Liver (tissue), 9 donors: ENCODE results near the gene CD80. TPM values are rescaled to one million over a fixed set of nuclear protein-coding genes. Genes with fewer than 3 reads are reported as not detected.

Source experiments
- DNase-seq: peaks from one replicate; pipeline ENCODE4 v3.0.0-alpha.2; 2017; ENCODE audit warnings: low spot score
- H3K27ac ChIP-seq, 2 donors: one replicate each; pipeline ENCODE4 v1.7.0; 2013; ENCODE audit warnings: inconsistent platforms in 2 of 2, low read length in 2 of 2, control low read depth in 1 of 2, low read depth in 1 of 2, mild to moderate bottlenecking in 1 of 2
- H3K27me3 ChIP-seq, 4 donors: one replicate each; pipeline versions ENCODE4 v1.6.1 to v1.7.0; 2013; ENCODE audit warnings: low read length in 3 of 4, inconsistent platforms in 1 of 4, mild to moderate bottlenecking in 1 of 4, moderate library complexity in 1 of 4; ENCODE audit not compliant: control insufficient read depth in 4 of 4, insufficient read depth in 4 of 4
- H3K36me3 ChIP-seq, 4 donors: one replicate each; pipeline versions ENCODE4 v1.6.1 to v1.7.0; 2013; ENCODE audit warnings: low read length in 3 of 4, mild to moderate bottlenecking in 3 of 4, low read depth in 1 of 4, moderate library complexity in 1 of 4; ENCODE audit not compliant: control insufficient read depth in 4 of 4, insufficient read depth in 3 of 4
- H3K4me1 ChIP-seq, 4 donors: one replicate each; pipeline versions ENCODE4 v1.6.1 to v1.7.0; 2013; ENCODE audit warnings: low read length in 3 of 4, mild to moderate bottlenecking in 3 of 4, moderate library complexity in 1 of 4; ENCODE audit not compliant: control insufficient read depth in 4 of 4, insufficient read depth in 4 of 4
- H3K4me3 ChIP-seq, 3 donors: one replicate each; pipeline versions ENCODE4 v1.6.1 to v1.7.0; 2013; ENCODE audit warnings: low read length in 3 of 3, control low read depth in 1 of 3, low read depth in 1 of 3, mild to moderate bottlenecking in 1 of 3
- H3K9ac ChIP-seq, 2 donors: one replicate each; pipeline ENCODE4 v1.7.0; 2013; ENCODE audit warnings: low read length in 2 of 2, mild to moderate bottlenecking in 2 of 2, moderate library complexity in 2 of 2, control low read depth in 1 of 2, low read depth in 1 of 2
- H3K9me3 ChIP-seq, 4 donors: one replicate each; pipeline versions ENCODE4 v1.6.1 to v1.7.0; 2013; ENCODE audit warnings: low read length in 3 of 4; ENCODE audit not compliant: control insufficient read depth in 4 of 4
- EGR1 ChIP-seq, 2 donors: IDR thresholded peaks; 2 replicates each; pipeline ENCODE4 v1.6.1; 2016 to 2018; ENCODE audit warnings: antibody characterized with exemption in 2 of 2, low read depth in 2 of 2
- FOXA1 ChIP-seq: IDR thresholded peaks from 2 replicates; pipeline ENCODE4 v1.6.1; 2016; ENCODE audit warnings: antibody characterized with exemption
- FOXA2 ChIP-seq: IDR thresholded peaks from 2 replicates; pipeline ENCODE4 v1.6.1; 2016; ENCODE audit warnings: antibody characterized with exemption
- GABPA ChIP-seq, 2 donors: IDR thresholded peaks in 1 of 2; conservative IDR thresholded peaks in 1 of 2; 2 replicates each; pipeline ENCODE4 v1.6.1; 2016; ENCODE audit warnings: antibody characterized with exemption in 2 of 2, mild to moderate bottlenecking in 1 of 2, moderate library complexity in 1 of 2
- HNF4A ChIP-seq, 2 donors: conservative IDR thresholded peaks; 2 replicates each; pipeline ENCODE4 v1.6.1; 2016; ENCODE audit warnings: antibody characterized with exemption in 2 of 2, mild to moderate bottlenecking in 2 of 2
- HNF4G ChIP-seq: IDR thresholded peaks from 2 replicates; pipeline ENCODE4 v1.6.1; 2016; ENCODE audit warnings: antibody characterized with exemption
- JUND ChIP-seq, 2 donors: IDR thresholded peaks; 2 replicates each; pipeline ENCODE4 v1.6.1; 2016; ENCODE audit warnings: antibody characterized with exemption in 2 of 2
- NR2F2 ChIP-seq: IDR thresholded peaks from 2 replicates; pipeline ENCODE4 v1.6.1; 2016; ENCODE audit warnings: antibody characterized with exemption
- RAD21 ChIP-seq, 2 donors: IDR thresholded peaks; 2 replicates each; pipeline ENCODE4 v1.6.1; 2016; ENCODE audit warnings: antibody characterized with exemption in 2 of 2, mild to moderate bottlenecking in 2 of 2
- RXRA ChIP-seq, 2 donors: IDR thresholded peaks; 2 replicates each; pipeline ENCODE4 v1.6.1; 2017 to 2018; ENCODE audit warnings: antibody characterized with exemption in 2 of 2, mild to moderate bottlenecking in 1 of 2
- SP1 ChIP-seq: IDR thresholded peaks from 2 replicates; pipeline ENCODE4 v1.6.1; 2018; ENCODE audit warnings: antibody characterized with exemption, mild to moderate bottlenecking
- TAF1 ChIP-seq: conservative IDR thresholded peaks from 2 replicates; pipeline ENCODE4 v1.6.1; 2016; ENCODE audit warnings: antibody characterized with exemption, mild to moderate bottlenecking
- YY1 ChIP-seq: IDR thresholded peaks from 2 replicates; pipeline ENCODE4 v1.6.1; 2016; ENCODE audit warnings: antibody characterized with exemption, mild to moderate bottlenecking
- WGBS: extraction: QIAGEN DNeasy Blood & Tissue Kit; methylation state at CpG from one replicate; pipeline ENCODE4 v1.1.7; 2013; 5-methylcytosine and 5-hydroxymethylcytosine counted together
- polyA plus RNA-seq, 2 donors: library from polyadenylated mRNA; stranded (reverse) in 1 of 2; unstranded in 1 of 2; fragments of 200-250 nt in 1 of 2; fragments of >200 nt in 1 of 2; fragmentation: Nextera tagmentation in 1 of 2; extraction: Ambion mirVana in 1 of 2; gene quantifications; one replicate each; pipeline versions ENCODE4 v1.2.1 to v1.2.3, GENCODE V29; 2013 to 2015
- total RNA-seq, 2 donors: library from RNA; depleted of rRNA; stranded (reverse); fragments of >200 nt; gene quantifications; one replicate each; pipeline ENCODE4 v1.2.3, GENCODE V29; 2014
- TF ChIP-seq, protein P1 (sequence below): IDR thresholded peaks from 2 replicates; pipeline ENCODE4 v1.6.1; 2016; ENCODE audit warnings: antibody characterized with exemption
- TF ChIP-seq, protein P2 (sequence below): IDR thresholded peaks from 2 replicates; pipeline ENCODE4 v1.6.1; 2016; ENCODE audit warnings: antibody characterized with exemption
- TF ChIP-seq, protein P3 (sequence below): fragments of 150-350 bp; IDR thresholded peaks from 2 replicates; pipeline ENCODE4 v1.5.1; 2017; ENCODE audit warnings: improper control_type of control experiment, low read depth, low read length; ENCODE audit not compliant: missing input control
- TF ChIP-seq, protein P4 (sequence below): IDR thresholded peaks from 2 replicates; pipeline ENCODE4 v1.6.1; 2016; ENCODE audit warnings: antibody characterized with exemption
- TF ChIP-seq, protein P5 (sequence below): IDR thresholded peaks from 2 replicates; pipeline ENCODE4 v1.6.1; 2016; ENCODE audit warnings: antibody characterized with exemption, mild to moderate bottlenecking
- donor health status: healthy.
- donor health status: healthy.
- donor health status: healthy.
- donor health status: healthy.
- donor health status: healthy.

Gene CD80
- total and polyA plus RNA-seq, 4 donors: 0.21 to 1.5 (median 0.61) TPM

DNA sequence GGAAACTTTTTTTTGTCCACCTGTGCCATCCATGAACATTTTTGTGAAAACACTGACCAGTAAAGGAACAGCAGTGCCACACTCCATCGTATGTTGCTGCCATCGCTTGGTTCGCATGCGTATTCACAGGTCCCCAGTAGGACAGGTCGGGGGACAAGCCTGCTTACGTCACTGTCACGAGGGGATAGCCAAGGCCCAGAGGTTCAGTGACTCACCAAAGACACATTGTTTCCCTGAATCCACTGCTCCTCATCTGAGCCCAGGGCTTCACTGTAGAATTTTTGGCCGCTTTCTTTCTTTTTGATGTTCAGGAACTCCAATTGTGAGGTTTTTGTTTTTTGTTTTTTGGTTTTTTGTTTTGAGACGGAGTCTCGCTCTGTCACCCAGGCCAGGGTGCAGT lies 25.8 kb upstream of the CD80 start:
- DNase-seq: no peak
- Histone ChIP-seq H3K4me3 (no peak overlapping the region), H3K4me1 (peaks cover 0 to 2% (median 0%) of the 10 kb centered on the region in 4 donors), H3K9me3 (no peaks in the 10 kb centered on the region), H3K27me3 (no peaks in the 10 kb centered on the region), H3K36me3 (no peaks in the 10 kb centered on the region), H3K9ac (no peak overlapping the region), H3K27ac (no peak overlapping the region)
- 97% methylated on average over 10 of the region's 10 CpGs for WGBS
- no peak for TF ChIP-seq FOXA2
- TF ChIP-seq, protein P1, sequence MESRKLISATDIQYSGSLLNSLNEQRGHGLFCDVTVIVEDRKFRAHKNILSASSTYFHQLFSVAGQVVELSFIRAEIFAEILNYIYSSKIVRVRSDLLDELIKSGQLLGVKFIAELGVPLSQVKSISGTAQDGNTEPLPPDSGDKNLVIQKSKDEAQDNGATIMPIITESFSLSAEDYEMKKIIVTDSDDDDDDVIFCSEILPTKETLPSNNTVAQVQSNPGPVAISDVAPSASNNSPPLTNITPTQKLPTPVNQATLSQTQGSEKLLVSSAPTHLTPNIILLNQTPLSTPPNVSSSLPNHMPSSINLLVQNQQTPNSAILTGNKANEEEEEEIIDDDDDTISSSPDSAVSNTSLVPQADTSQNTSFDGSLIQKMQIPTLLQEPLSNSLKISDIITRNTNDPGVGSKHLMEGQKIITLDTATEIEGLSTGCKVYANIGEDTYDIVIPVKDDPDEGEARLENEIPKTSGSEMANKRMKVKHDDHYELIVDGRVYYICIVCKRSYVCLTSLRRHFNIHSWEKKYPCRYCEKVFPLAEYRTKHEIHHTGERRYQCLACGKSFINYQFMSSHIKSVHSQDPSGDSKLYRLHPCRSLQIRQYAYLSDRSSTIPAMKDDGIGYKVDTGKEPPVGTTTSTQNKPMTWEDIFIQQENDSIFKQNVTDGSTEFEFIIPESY: no peak
- no peak for TF ChIP-seq RAD21 (IDR thresholded peaks at IDR 0.05)
- TF ChIP-seq, protein P2, sequence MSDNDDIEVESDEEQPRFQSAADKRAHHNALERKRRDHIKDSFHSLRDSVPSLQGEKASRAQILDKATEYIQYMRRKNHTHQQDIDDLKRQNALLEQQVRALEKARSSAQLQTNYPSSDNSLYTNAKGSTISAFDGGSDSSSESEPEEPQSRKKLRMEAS: no peak
- no peak for TF ChIP-seq RXRA (IDR thresholded peaks at IDR 0.05)
- no peak for TF ChIP-seq HNF4A (conservative IDR thresholded peaks at IDR 0.05)
- TF ChIP-seq TAF1: no peak
- TF ChIP-seq SP1: no peak
- TF ChIP-seq YY1: no peak
- TF ChIP-seq, protein P3, sequence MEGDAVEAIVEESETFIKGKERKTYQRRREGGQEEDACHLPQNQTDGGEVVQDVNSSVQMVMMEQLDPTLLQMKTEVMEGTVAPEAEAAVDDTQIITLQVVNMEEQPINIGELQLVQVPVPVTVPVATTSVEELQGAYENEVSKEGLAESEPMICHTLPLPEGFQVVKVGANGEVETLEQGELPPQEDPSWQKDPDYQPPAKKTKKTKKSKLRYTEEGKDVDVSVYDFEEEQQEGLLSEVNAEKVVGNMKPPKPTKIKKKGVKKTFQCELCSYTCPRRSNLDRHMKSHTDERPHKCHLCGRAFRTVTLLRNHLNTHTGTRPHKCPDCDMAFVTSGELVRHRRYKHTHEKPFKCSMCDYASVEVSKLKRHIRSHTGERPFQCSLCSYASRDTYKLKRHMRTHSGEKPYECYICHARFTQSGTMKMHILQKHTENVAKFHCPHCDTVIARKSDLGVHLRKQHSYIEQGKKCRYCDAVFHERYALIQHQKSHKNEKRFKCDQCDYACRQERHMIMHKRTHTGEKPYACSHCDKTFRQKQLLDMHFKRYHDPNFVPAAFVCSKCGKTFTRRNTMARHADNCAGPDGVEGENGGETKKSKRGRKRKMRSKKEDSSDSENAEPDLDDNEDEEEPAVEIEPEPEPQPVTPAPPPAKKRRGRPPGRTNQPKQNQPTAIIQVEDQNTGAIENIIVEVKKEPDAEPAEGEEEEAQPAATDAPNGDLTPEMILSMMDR: no peak
- TF ChIP-seq GABPA (IDR thresholded peaks at IDR 0.05 in 1 of 2, conservative IDR thresholded peaks at IDR 0.05 in 1 of 2): no peak
- TF ChIP-seq HNF4G: no peak
- TF ChIP-seq JUND (IDR thresholded peaks at IDR 0.05): no peak
- no peak for TF ChIP-seq EGR1 (IDR thresholded peaks at IDR 0.05; ENCODE audit: low read depth in 2 of 2)
- TF ChIP-seq, protein P4, sequence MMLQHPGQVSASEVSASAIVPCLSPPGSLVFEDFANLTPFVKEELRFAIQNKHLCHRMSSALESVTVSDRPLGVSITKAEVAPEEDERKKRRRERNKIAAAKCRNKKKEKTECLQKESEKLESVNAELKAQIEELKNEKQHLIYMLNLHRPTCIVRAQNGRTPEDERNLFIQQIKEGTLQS: no peak
- TF ChIP-seq FOXA1: no peak
- no peak for TF ChIP-seq NR2F2

DNA sequence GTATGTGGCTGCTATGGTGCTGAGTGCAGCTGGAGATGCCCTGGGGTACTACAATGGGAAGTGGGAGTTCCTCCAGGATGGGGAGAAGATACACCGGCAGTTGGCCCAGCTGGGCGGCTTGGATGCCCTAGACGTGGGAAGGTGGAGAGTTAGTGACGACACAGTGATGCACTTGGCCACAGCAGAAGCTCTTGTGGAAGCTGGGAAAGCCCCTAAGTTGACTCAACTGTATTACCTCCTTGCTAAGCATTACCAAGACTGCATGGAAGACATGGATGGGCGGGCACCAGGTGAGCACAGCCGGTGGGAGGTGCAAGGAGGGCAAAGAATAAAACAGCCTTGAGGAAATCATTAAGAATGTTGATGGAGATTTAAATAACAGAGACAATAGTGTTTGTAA lies 22.8 kb upstream of the CD80 start:
- Histone ChIP-seq H3K4me1 (peaks cover 0 to 10% (median 1%) of the 10 kb centered on the region in 4 donors), H3K9me3 (no peaks in the 10 kb centered on the region), H3K4me3 (no peak overlapping the region), H3K27me3 (no peaks in the 10 kb centered on the region), H3K27ac (no peak overlapping the region), H3K36me3 (no peaks in the 10 kb centered on the region), H3K9ac (no peak overlapping the region)
- WGBS: 87% methylated on average over 6 of the region's 6 CpGs
- no peak for TF ChIP-seq RXRA (IDR thresholded peaks at IDR 0.05)
- no peak for TF ChIP-seq SP1
- TF ChIP-seq EGR1 (IDR thresholded peaks at IDR 0.05; ENCODE audit: low read depth in 2 of 2): no peak
- no peak for TF ChIP-seq HNF4G
- no peak for TF ChIP-seq NR2F2
- no peak for TF ChIP-seq FOXA2
- no peak for TF ChIP-seq GABPA (IDR thresholded peaks at IDR 0.05 in 1 of 2, conservative IDR thresholded peaks at IDR 0.05 in 1 of 2)
- TF ChIP-seq, protein P5, sequence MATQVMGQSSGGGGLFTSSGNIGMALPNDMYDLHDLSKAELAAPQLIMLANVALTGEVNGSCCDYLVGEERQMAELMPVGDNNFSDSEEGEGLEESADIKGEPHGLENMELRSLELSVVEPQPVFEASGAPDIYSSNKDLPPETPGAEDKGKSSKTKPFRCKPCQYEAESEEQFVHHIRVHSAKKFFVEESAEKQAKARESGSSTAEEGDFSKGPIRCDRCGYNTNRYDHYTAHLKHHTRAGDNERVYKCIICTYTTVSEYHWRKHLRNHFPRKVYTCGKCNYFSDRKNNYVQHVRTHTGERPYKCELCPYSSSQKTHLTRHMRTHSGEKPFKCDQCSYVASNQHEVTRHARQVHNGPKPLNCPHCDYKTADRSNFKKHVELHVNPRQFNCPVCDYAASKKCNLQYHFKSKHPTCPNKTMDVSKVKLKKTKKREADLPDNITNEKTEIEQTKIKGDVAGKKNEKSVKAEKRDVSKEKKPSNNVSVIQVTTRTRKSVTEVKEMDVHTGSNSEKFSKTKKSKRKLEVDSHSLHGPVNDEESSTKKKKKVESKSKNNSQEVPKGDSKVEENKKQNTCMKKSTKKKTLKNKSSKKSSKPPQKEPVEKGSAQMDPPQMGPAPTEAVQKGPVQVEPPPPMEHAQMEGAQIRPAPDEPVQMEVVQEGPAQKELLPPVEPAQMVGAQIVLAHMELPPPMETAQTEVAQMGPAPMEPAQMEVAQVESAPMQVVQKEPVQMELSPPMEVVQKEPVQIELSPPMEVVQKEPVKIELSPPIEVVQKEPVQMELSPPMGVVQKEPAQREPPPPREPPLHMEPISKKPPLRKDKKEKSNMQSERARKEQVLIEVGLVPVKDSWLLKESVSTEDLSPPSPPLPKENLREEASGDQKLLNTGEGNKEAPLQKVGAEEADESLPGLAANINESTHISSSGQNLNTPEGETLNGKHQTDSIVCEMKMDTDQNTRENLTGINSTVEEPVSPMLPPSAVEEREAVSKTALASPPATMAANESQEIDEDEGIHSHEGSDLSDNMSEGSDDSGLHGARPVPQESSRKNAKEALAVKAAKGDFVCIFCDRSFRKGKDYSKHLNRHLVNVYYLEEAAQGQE: no peak
- TF ChIP-seq, protein P1: no peak
- TF ChIP-seq FOXA1: no peak
- TF ChIP-seq, protein P3: no peak
- DNase-seq: no peak
